ENCODE data around the gene DNAH12. TPM values are rescaled to one million over a fixed set of nuclear protein-coding genes. Genes with fewer than 3 reads are reported as not detected.

The DNAH12 gene
- total RNA-seq, 3 donors from 2014 or later: 0.15 to 0.33 (median 0.32) TPM

GRCh38 chr3:57268416-57268815, 275.7 kb downstream of the DNAH12 start:
- Histone ChIP-seq H3K27me3 (no peaks in the 10 kb centered on the region), H3K27ac (no peak overlapping the region), H3K4me1 (no peaks in the 10 kb centered on the region), H3K9me3 (peaks cover 0 to 5% of the 10 kb centered on the region in 2 donors), H3K36me3 (peaks cover 5% of the 10 kb centered on the region), H3K4me3 (no peak overlapping the region)
- TF ChIP-seq CTCF (IDR thresholded peaks at IDR 0.05) (no peak), POLR2A (IDR thresholded peaks at IDR 0.05) (no peak), POLR2AphosphoS5 (IDR thresholded peaks at IDR 0.05) (no peak)
- intact Hi-C loops (cut with DNase I; ENCODE audit: low total_unique reads): no loop called here
- no peak for DNase-seq (ENCODE audit: low spot score in 2 of 2)

GRCh38 chr3:57261929-57262328, 282.2 kb downstream of the DNAH12 start:
- H3K4me3 ChIP-seq: no peak overlapping the region
- intact Hi-C loops (cut with DNase I; ENCODE audit: low total_unique reads): no loop called here
- no peak overlapping the region for H3K27ac ChIP-seq
- no peaks in the 10 kb centered on the region for H3K27me3 ChIP-seq
- TF ChIP-seq CTCF (IDR thresholded peaks at IDR 0.05) (no peak), POLR2A (IDR thresholded peaks at IDR 0.05) (no peak), POLR2AphosphoS5 (IDR thresholded peaks at IDR 0.05) (no peak)
- H3K36me3 ChIP-seq: peaks cover 5% of the 10 kb centered on the region
- H3K9me3 ChIP-seq: peaks cover 0 to 5% of the 10 kb centered on the region in 2 donors
- no peaks in the 10 kb centered on the region for H3K4me1 ChIP-seq
- DNase-seq (ENCODE audit: low spot score in 2 of 2): no peak

- Histone ChIP-seq H3K9me3 (peaks cover 0 to 5% of the 10 kb centered on the region in 2 donors), H3K27me3 (no peaks in the 10 kb centered on the region), H3K36me3 (peaks cover 5% of the 10 kb centered on the region), H3K4me3 (no peak overlapping the region), H3K4me1 (no peaks in the 10 kb centered on the region), H3K27ac (no peak overlapping the region)
- TF ChIP-seq CTCF (IDR thresholded peaks at IDR 0.05): no peak
- no peak for TF ChIP-seq POLR2AphosphoS5 (IDR thresholded peaks at IDR 0.05)
- TF ChIP-seq POLR2A (IDR thresholded peaks at IDR 0.05): no peak
- no peak for DNase-seq (ENCODE audit: low spot score in 2 of 2)
- intact Hi-C loops (cut with DNase I; ENCODE audit: low total_unique reads): no loop called here
Measured at GRCh38 chr3:57261119-57261518, 283.0 kb downstream of the DNAH12 start.

- Histone ChIP-seq H3K4me1 (no peaks in the 10 kb centered on the region), H3K4me3 (no peak overlapping the region), H3K27ac (no peak overlapping the region), H3K27me3 (no peaks in the 10 kb centered on the region), H3K36me3 (peaks cover 12% of the 10 kb centered on the region), H3K9me3 (no peaks in the 10 kb centered on the region)
- intact Hi-C loops (cut with DNase I; ENCODE audit: low total_unique reads): no loop called here
- no peak for DNase-seq (ENCODE audit: low spot score in 2 of 2)
- no peak for TF ChIP-seq POLR2AphosphoS5 (IDR thresholded peaks at IDR 0.05)
- no peak for TF ChIP-seq POLR2A (IDR thresholded peaks at IDR 0.05)
- TF ChIP-seq CTCF (IDR thresholded peaks at IDR 0.05): no peak
Measured at GRCh38 chr3:57257678-57258077, 286.5 kb downstream of the DNAH12 start.

- no peaks in the 10 kb centered on the region for H3K4me1 ChIP-seq
- no peak for DNase-seq (ENCODE audit: low spot score in 2 of 2)
Measured at GRCh38 chr3:57256844-57257243, 287.3 kb downstream of the DNAH12 start.

More at GRCh38 chr3:57256844-57257243, 287.3 kb downstream of the DNAH12 start:
- no peak for TF ChIP-seq POLR2A (IDR thresholded peaks at IDR 0.05)
- no peak for TF ChIP-seq CTCF (IDR thresholded peaks at IDR 0.05)
- no peak for TF ChIP-seq POLR2AphosphoS5 (IDR thresholded peaks at IDR 0.05)
- H3K27me3 ChIP-seq: no peaks in the 10 kb centered on the region
- H3K36me3 ChIP-seq: peaks cover 12% of the 10 kb centered on the region
- intact Hi-C loops (cut with DNase I; ENCODE audit: low total_unique reads): no loop called here
- no peaks in the 10 kb centered on the region for H3K9me3 ChIP-seq
- no peak overlapping the region for H3K27ac ChIP-seq
- H3K4me3 ChIP-seq: no peak overlapping the region
